22Rv1 (cell line): ENCODE data around the gene CCL17.

ENCODE experiments used
- ZFX ChIP-seq: fragments of 450-650 bp; IDR thresholded peaks from 2 replicates; pipeline ENCODE4 v1.6.1; 2017; ENCODE audit warnings: antibody characterized with exemption, borderline replicate concordance
- TF ChIP-seq, protein P1 (sequence below): fragments of 450-650 bp; IDR thresholded peaks from 2 replicates; pipeline ENCODE4 v1.5.1; 2017; ENCODE audit warnings: mild to moderate bottlenecking

DNA sequence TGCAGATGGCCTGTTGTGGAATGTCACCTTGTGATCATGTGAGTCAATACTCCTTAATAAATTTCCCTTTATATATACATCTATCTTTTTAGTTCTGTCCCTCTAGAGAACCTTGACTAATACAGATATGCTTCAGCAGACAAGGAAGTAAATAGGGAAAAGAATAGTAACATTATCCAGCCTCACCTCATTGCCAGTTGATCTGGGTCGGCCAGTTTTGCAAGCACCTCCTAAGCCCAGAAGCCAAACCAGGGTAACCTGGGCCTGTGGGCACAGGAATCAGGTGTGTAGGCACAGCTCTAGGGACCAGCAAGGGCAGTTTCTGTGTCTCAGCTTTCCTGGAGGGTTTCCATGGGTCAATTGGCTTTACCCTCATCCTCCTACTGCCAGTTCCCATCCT is 11.9 kb upstream of the CCL17 start:
- TF ChIP-seq, protein P1, sequence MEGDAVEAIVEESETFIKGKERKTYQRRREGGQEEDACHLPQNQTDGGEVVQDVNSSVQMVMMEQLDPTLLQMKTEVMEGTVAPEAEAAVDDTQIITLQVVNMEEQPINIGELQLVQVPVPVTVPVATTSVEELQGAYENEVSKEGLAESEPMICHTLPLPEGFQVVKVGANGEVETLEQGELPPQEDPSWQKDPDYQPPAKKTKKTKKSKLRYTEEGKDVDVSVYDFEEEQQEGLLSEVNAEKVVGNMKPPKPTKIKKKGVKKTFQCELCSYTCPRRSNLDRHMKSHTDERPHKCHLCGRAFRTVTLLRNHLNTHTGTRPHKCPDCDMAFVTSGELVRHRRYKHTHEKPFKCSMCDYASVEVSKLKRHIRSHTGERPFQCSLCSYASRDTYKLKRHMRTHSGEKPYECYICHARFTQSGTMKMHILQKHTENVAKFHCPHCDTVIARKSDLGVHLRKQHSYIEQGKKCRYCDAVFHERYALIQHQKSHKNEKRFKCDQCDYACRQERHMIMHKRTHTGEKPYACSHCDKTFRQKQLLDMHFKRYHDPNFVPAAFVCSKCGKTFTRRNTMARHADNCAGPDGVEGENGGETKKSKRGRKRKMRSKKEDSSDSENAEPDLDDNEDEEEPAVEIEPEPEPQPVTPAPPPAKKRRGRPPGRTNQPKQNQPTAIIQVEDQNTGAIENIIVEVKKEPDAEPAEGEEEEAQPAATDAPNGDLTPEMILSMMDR: no peak
- no peak for TF ChIP-seq ZFX
